HEK293 (cell line): ENCODE data around the gene LDLR.

ENCODE experiments used
- CTCF ChIP-seq: fragments of 450-650 bp; formaldehyde crosslinking; IDR thresholded peaks from 2 replicates; pipeline ENCODE4 v1.5.1; 2016; ENCODE audit warnings: missing biosample characterization, missing genetic modification characterization
- GLI4 ChIP-seq: fragments of 450-650 bp; formaldehyde crosslinking; IDR thresholded peaks from 2 replicates; pipeline ENCODE4 v1.5.1; 2016; ENCODE audit warnings: missing biosample characterization, missing genetic modification characterization
- KLF16 ChIP-seq: fragments of 450-650 bp; formaldehyde crosslinking; IDR thresholded peaks from 2 replicates; pipeline ENCODE4 v1.5.1; 2017; ENCODE audit warnings: missing biosample characterization, missing genetic modification characterization
- REST ChIP-seq: fragments of 450-650 bp; formaldehyde crosslinking; IDR thresholded peaks from 2 replicates; pipeline ENCODE4 v1.5.1; 2016; ENCODE audit warnings: missing biosample characterization, missing genetic modification characterization
- SALL2 ChIP-seq: fragments of 450-650 bp; formaldehyde crosslinking; IDR thresholded peaks from 2 replicates; pipeline ENCODE4 v1.5.0; 2017; ENCODE audit warnings: missing biosample characterization, mild to moderate bottlenecking, missing genetic modification characterization, borderline replicate concordance
- WT1 ChIP-seq: fragments of 450-650 bp; formaldehyde crosslinking; IDR thresholded peaks from 2 replicates; pipeline ENCODE4 v1.5.1; 2016; ENCODE audit warnings: missing biosample characterization, missing genetic modification characterization
- ZNF121 ChIP-seq: fragments of 450-650 bp; formaldehyde crosslinking; IDR thresholded peaks from 2 replicates; pipeline ENCODE4 v1.5.1; 2016; ENCODE audit warnings: missing biosample characterization, missing genetic modification characterization
- ZNF138 ChIP-seq: fragments of 450-650 bp; formaldehyde crosslinking; IDR thresholded peaks from 2 replicates; pipeline ENCODE4 v1.5.1; 2016; ENCODE audit warnings: missing biosample characterization, missing genetic modification characterization, borderline replicate concordance
- ZNF146 ChIP-seq: fragments of 450-650 bp; formaldehyde crosslinking; IDR thresholded peaks from 2 replicates; pipeline ENCODE4 v1.5.1; 2016; ENCODE audit warnings: missing biosample characterization, missing genetic modification characterization
- ZNF335 ChIP-seq: fragments of 450-650 bp; formaldehyde crosslinking; conservative IDR thresholded peaks from 2 replicates; pipeline ENCODE4 v1.5.1; 2016; ENCODE audit warnings: missing biosample characterization, missing genetic modification characterization
- ZNF416 ChIP-seq: fragments of 450-650 bp; formaldehyde crosslinking; IDR thresholded peaks from 2 replicates; pipeline ENCODE4 v1.5.1; 2016; ENCODE audit warnings: missing biosample characterization, missing genetic modification characterization
- ZNF664 ChIP-seq: fragments of 450-650 bp; formaldehyde crosslinking; IDR thresholded peaks from 2 replicates; pipeline ENCODE4 v1.5.1; 2016; ENCODE audit warnings: missing biosample characterization, missing genetic modification characterization
- ZNF747 ChIP-seq: fragments of 450-650 bp; formaldehyde crosslinking; IDR thresholded peaks from 2 replicates; pipeline ENCODE4 v1.5.1; 2016; ENCODE audit warnings: missing biosample characterization, missing genetic modification characterization

GRCh38 chr19:11115895-11116446 lies 26.7 kb downstream of the LDLR start:
- TF ChIP-seq SALL2 (tag by site-specific recombination), result no peak
- TF ChIP-seq CTCF, result no peak
- TF ChIP-seq GLI4 (tag by site-specific recombination), result no peak
- no peak for TF ChIP-seq WT1
- TF ChIP-seq ZNF335, result no peak
- TF ChIP-seq ZNF138, result no peak
- TF ChIP-seq REST (tag by site-specific recombination), result no peak
- no peak for TF ChIP-seq ZNF664
- TF ChIP-seq ZNF146 (tag by site-specific recombination), result no peak
- no peak for TF ChIP-seq ZNF747 (tag by site-specific recombination)
- TF ChIP-seq KLF16 (tag by site-specific recombination), result no peak
- no peak for TF ChIP-seq ZNF416 (tag by site-specific recombination)
- no peak for TF ChIP-seq ZNF121
